Endothelial cell of umbilical vein (primary cell): Measurements from ENCODE around the gene INMT. TPM values are rescaled to one million over a fixed set of nuclear protein-coding genes. Genes with fewer than 3 reads are reported as not detected.

ENCODE experiments used
- BruUV-seq: library from RNA; stranded (reverse); fragments of 400-500 nt; replicated peaks from 2 replicates; lab custom pipeline; 2021; lab: Mats Ljungman, UMichigan
- CTCF ChIA-PET: fragments of 300-600, 350-600 bp; sonication (Branson Sonifier 250); formaldehyde crosslinking; loops from one replicate; lab custom pipeline; 2021; ENCODE audit warnings: antibody characterized with exemption, inconsistent platforms; lab: Charles Lee
- POLR2A ChIA-PET: fragments of 300-600, 350-600 bp; sonication (Branson Sonifier 250); formaldehyde crosslinking; loops from one replicate; lab custom pipeline; 2021; ENCODE audit warnings: antibody characterized with exemption, inconsistent platforms; lab: Charles Lee
- DNase-seq: peaks from one replicate; pipeline ENCODE4 v3.0.0-alpha.2; 2011; ENCODE audit warnings: low read depth, low spot score
- FAIRE-seq: peaks from 2 replicates; lab custom pipeline; 2011; peaks lifted over from hg19 to GRCh38; lab: Jason Lieb, UNC
- H2AFZ ChIP-seq: 2 replicates; pipeline ENCODE4 v1.6.0; 2012; ENCODE audit warnings: low read depth, low read length, control low read depth, inconsistent platforms
- H3K27ac ChIP-seq: 2 replicates; pipeline ENCODE4 v1.5.1; 2011; ENCODE audit warnings: low read depth, mild to moderate bottlenecking, control low read depth, low read length, moderate library complexity; ENCODE audit not compliant: insufficient read depth
- H3K27me3 ChIP-seq, 2 experiments: 2 replicates each; pipeline versions ENCODE4 v1.6.0 to v1.6.1; 2011; ENCODE audit warnings: low read length in 2 of 2, mixed read lengths in 1 of 2; ENCODE audit not compliant: control insufficient read depth in 2 of 2, insufficient read depth in 2 of 2
- H3K36me3 ChIP-seq, 2 experiments: 2 replicates in 1 of 2; 3 replicates in 1 of 2; pipeline ENCODE4 v1.5.1; 2011; ENCODE audit warnings: low read length in 2 of 2, mild to moderate bottlenecking in 1 of 2, moderate library complexity in 1 of 2; ENCODE audit not compliant: control insufficient read depth in 2 of 2, insufficient read depth in 2 of 2; ENCODE audit errors: extremely low read depth in 1 of 2
- H3K4me1 ChIP-seq: 3 replicates; pipeline ENCODE4 v1.5.1; 2011; ENCODE audit warnings: mild to moderate bottlenecking, low read length; ENCODE audit not compliant: control insufficient read depth, insufficient read depth; ENCODE audit errors: extremely low read depth
- H3K4me2 ChIP-seq: 2 replicates; pipeline ENCODE4 v1.6.1; 2011; ENCODE audit warnings: low read length, control low read depth, mixed read lengths; ENCODE audit not compliant: insufficient read depth
- H3K4me3 ChIP-seq, 3 experiments: fragments of 200-600 bp in 1 of 3; sonication (generic), shearing (Covaris generic) in 1 of 3; replicated peaks in 1 of 3; 2 replicates each; pipeline ENCODE4 v1.5.1; 2011 to 2016; ENCODE audit warnings: control low read depth in 3 of 3, low read length in 3 of 3, mild to moderate bottlenecking in 2 of 3, inconsistent platforms in 1 of 3, low read depth in 1 of 3, moderate library complexity in 1 of 3; ENCODE audit not compliant: insufficient read depth in 1 of 3
- H3K79me2 ChIP-seq: 2 replicates; pipeline ENCODE4 v1.6.0; 2012; ENCODE audit warnings: low read length, inconsistent platforms; ENCODE audit not compliant: control insufficient read depth, insufficient read depth
- H3K9ac ChIP-seq: replicated peaks from 2 replicates; pipeline ENCODE3; 2011; ENCODE audit warnings: low read length, control low read depth; ENCODE audit not compliant: insufficient read depth; ENCODE audit errors: extremely low read depth
- H3K9me1 ChIP-seq: replicated peaks from 3 replicates; pipeline ENCODE4 v1.6.0; 2011; ENCODE audit warnings: mild to moderate bottlenecking, low read length; ENCODE audit not compliant: control insufficient read depth, insufficient read depth; ENCODE audit errors: extremely low read depth
- H3K9me3 ChIP-seq: replicated peaks from 2 replicates; pipeline ENCODE4 v1.5.1; 2012; ENCODE audit warnings: low read length, inconsistent platforms; ENCODE audit not compliant: control insufficient read depth, insufficient read depth
- H4K20me1 ChIP-seq: replicated peaks from 2 replicates; pipeline ENCODE3; 2011; ENCODE audit warnings: mild to moderate bottlenecking, low read length; ENCODE audit not compliant: control insufficient read depth, insufficient read depth; ENCODE audit errors: extremely low read depth
- CTCF ChIP-seq, 2 donors: IDR thresholded peaks; 1 replicate in 1 of 2; 2 replicates in 1 of 2; pipeline ENCODE4 v1.5.1; 2011; ENCODE audit warnings: low read length in 2 of 2, mild to moderate bottlenecking in 2 of 2, moderate library complexity in 2 of 2, control low read depth in 1 of 2, inconsistent platforms in 1 of 2, low read depth in 1 of 2; ENCODE audit not compliant: insufficient read depth in 1 of 2; ENCODE audit errors: extremely low read depth in 1 of 2
- EZH2 ChIP-seq: IDR thresholded peaks from 2 replicates; pipeline ENCODE4 v1.6.1; 2012; ENCODE audit warnings: borderline replicate concordance, low read depth, mild to moderate bottlenecking, moderate library complexity, low read length, inconsistent platforms; ENCODE audit not compliant: severe bottlenecking
- FOS ChIP-seq: IDR thresholded peaks from 2 replicates; pipeline ENCODE4 v1.6.1; 2011; ENCODE audit warnings: mild to moderate bottlenecking, low read length, moderate library complexity, borderline replicate concordance; ENCODE audit not compliant: insufficient read depth
- GATA2 ChIP-seq: IDR thresholded peaks from 2 replicates; pipeline ENCODE4 v1.7.0; 2011; ENCODE audit warnings: low read depth, mild to moderate bottlenecking, moderate library complexity, mixed read lengths, low read length; ENCODE audit not compliant: insufficient read length, insufficient read depth
- JUN ChIP-seq: IDR thresholded peaks from 2 replicates; pipeline ENCODE4 v1.6.1; 2011; ENCODE audit warnings: borderline replicate concordance, low read depth; ENCODE audit not compliant: insufficient read length, insufficient read depth
- MAX ChIP-seq: IDR thresholded peaks from 2 replicates; pipeline ENCODE4 v1.6.1; 2011; ENCODE audit not compliant: insufficient read depth, insufficient read length
- MYC ChIP-seq: IDR thresholded peaks from one replicate; pipeline ENCODE4 v1.6.1; 2011; ENCODE audit warnings: mild to moderate bottlenecking, low read depth, low read length
- POLR2A ChIP-seq: IDR thresholded peaks from 2 replicates; pipeline ENCODE4 v1.6.1; 2012; ENCODE audit warnings: low read depth, mild to moderate bottlenecking, control low read depth, low read length
- POLR2AphosphoS5 ChIP-seq: IDR thresholded peaks from 2 replicates; pipeline ENCODE4 v1.6.1; 2012; ENCODE audit warnings: low read depth, mild to moderate bottlenecking, control low read depth, low read length, moderate library complexity; ENCODE audit not compliant: insufficient read depth
- dilution Hi-C: fragments of 300-500 bp; cut with MboI; formaldehyde crosslinking; loops from one replicate; pipeline ENCODE4 v1.15.0; 2019; ENCODE audit warnings: low sequenced_read_pairs; ENCODE audit not compliant: extremely low pct_ligation_motif_present
- intact Hi-C: fragments of 100-400 bp; cut with micrococcal nuclease; formaldehyde crosslinking; loops from one replicate; pipeline ENCODE4 v1.10.0; 2022
- polyA plus RNA-seq, 4 experiments: library from polyadenylated mRNA; depleted of rRNA in 3 of 4; stranded (reverse) in 3 of 4; unstranded in 1 of 4; fragments of >200 nt; gene quantifications; 2 replicates each; pipeline versions ENCODE4 v1.2.1 to v1.2.3, GENCODE V29; 2011 to 2012; ENCODE audit warnings: missing spikeins in 1 of 4
- total RNA-seq: library from RNA; stranded (reverse); gene quantifications from 2 replicates; pipeline ENCODE4 v1.2.3, GENCODE V29; 2021

The INMT gene
- total and polyA plus RNA-seq, 2 donors (not counting 3 experiments of a cell fraction or from before 2014, with no cell fraction given), result not detected

GRCh38 chr7:30705008-30705407, 46.9 kb upstream of the INMT start:
- no TSS peak for BruUV-seq
- no peak overlapping the region for H3K27ac ChIP-seq
- H3K9me3 ChIP-seq, result no peaks in the 10 kb centered on the region
- ChIA-PET POLR2A (no interaction called here), CTCF (interaction anchor here (1.2 kb wide), 1 partner anchor 36 kb away, joined by 3 read pairs; no protein-coding TSS in a partner anchor)
- no peak overlapping the region for H3K4me2 ChIP-seq
- no peak for FAIRE-seq
- H3K4me1 ChIP-seq, result no peaks in the 10 kb centered on the region
- H3K9me1 ChIP-seq, result no peaks in the 10 kb centered on the region
- no peak overlapping the region for H2AFZ ChIP-seq
- H3K79me2 ChIP-seq, result no peaks in the 10 kb centered on the region
- intact Hi-C loops (no loop called here), dilution Hi-C loops (no loop called here)
- H3K27me3 ChIP-seq, result peaks cover 0 to 3% of the 10 kb centered on the region in 2 experiments
- DNase-seq, result no peak
- H3K9ac ChIP-seq, result no peak overlapping the region
- H4K20me1 ChIP-seq, result no peaks in the 10 kb centered on the region
- no peaks in the 10 kb centered on the region for H3K36me3 ChIP-seq
- TF ChIP-seq JUN (no peak), MAX (no peak), MYC (no peak), EZH2 (no peak), GATA2 (no peak), CTCF (IDR thresholded peaks at IDR 0.05; ENCODE audit: extremely low read depth in 1 of 2, insufficient read depth in 1 of 2, low read depth in 1 of 2, low read length in 2 of 2) (no peak), POLR2AphosphoS5 (no peak), POLR2A (no peak), FOS (no peak)
- H3K4me3 ChIP-seq, result no peak overlapping the region
